GM21576 (cell line): ENCODE data around the gene ADORA3.

Experiments used
- ATAC-seq: cut with Tn5 transposase; IDR thresholded peaks from one replicate; pipeline ENCODE4 v1.9.1; 2021; ENCODE audit warnings: mild to moderate bottlenecking, moderate library complexity; ENCODE audit not compliant: unreplicated experiment

ADORA3 gene

DNA sequence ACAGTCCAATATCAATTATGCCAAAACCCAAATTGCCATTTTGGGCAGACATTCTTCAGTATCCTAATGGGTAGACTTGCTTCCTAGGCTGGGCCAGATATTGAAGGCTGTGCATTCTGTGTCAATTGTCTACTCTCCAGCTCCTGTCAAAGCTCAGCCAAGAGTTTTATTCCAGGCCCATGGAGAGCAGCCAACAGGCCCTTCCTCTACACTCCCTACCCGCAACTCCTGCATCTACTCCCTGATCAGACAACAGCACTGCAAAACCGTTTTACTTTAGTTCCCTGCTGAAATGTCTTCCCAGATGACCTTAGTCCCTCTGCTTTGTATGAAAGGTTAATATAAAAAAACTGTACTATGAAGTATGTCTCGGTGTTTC lies 6.6 kb upstream of the ADORA3 start:
- ATAC-seq: no peak

DNA sequence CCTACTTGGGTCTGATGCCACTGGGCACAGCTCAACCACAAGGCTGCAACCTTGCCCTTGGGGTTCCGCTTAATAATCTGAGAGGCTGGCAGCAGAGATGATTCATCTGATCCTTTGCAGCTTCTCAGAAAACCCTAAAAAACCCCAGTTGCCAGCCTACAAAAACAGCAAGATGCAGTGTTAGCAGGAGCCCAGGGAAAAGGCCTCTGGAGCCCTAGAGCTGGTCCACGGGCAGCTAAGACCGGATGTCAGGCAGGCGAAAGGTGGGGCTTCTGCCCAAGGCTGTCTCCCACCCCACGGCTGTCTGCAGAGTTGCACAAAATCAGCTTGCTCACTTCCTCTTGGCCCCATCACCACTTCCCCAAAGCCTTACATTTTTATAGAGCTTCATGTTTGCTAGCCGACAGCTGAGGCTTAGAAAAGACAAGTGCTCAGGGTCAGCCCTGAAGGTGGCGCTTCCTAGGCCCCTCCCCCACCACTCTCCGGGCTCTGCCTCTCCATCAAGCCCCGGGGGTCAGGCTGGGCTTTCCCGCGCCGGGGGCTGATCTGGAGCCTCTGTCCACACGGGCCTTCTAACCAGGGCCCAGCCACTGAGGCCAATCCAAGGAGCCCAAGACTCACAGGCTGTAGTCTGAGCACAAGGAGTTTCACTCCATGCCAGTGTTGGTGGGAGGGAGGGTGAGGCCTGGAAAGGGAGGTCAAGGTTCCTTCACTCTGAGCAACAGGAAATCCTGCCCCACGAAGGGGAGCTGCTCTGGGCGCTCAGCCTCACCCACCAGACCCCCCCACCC lies 4.2 kb upstream of the ADORA3 start:
- ATAC-seq: peak; percentile 47

DNA sequence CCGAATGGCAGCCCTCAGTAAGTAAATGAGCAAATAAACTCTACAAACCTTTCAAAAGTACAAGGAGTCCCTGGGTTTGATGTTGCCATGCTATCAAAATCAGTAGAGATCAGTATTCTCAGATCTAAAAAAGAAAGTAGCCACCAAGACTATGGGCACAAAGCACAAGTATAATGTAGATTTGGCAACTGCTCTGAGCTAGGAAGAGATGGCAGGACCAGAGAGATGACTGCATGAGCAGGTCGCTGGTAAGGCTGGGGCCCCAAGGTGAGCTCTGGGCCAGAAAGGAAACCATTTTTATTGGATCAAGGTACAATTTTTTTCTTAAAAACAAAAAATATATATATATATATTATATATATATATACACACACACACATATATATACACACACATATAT lies 3.1 kb upstream of the ADORA3 start:
- ATAC-seq: no peak

DNA sequence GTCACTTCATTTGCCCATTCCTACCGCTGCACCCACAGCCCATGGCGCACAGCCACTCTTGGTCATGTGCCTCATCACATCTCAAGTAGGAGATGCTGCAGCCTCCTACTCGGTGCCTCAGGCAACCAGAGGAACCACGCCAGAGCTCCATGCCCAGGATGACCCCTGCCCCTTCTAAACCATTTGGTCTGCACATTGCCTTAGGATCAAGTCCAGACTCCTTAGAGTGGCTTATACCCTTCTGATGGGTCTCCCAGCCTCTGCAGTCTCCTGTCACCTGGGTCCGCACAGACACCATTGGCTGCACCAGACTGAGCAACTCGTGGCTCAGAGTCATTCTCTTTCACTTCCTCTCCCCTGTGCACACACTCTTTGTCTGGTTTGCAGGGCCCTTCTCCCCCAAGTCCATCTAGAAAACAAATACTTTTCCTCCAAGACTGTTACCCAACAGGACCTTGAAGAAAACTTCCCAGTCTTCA lies 2.2 kb upstream of the ADORA3 start:
- ATAC-seq: peak; percentile 54

DNA sequence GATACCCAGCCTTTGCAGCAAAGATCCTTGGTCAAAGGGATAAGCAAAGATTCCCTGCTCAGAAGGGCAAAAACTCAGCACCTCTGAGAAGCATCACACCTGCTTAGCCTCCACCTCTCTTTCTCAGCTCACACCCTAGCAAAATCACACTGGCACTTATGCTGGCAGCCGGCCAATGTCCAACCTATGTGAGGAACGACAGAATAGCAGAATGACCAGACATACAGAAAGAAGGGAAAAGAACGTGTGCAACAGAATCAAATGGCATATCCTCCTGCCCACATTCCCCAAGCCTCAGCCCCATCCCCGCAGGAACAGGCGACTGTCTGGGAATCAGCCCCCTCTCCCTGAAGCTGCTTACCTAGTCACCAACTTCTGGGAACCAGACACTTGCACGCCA lies 664 bp upstream of the ADORA3 start:
- no peak for ATAC-seq

DNA sequence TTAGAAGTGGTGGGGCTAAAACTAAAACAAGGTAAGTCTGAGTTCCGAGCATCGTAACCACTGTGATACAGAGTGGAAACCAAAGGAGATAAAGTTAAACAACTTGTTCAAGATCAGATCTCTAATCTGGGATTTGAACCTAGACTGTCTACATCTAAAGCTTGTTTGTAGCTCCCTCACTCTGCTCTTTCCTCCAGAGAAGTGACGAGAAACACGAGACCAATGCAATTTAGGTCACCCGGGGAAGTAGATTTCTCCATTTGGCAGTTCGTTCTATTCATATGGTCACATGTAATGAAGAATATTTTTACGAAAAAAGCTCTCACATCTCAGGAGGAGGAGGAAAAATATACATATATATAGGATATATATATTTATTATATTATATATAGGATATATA lies 1.8 kb downstream of the ADORA3 start:
- no peak for ATAC-seq

DNA sequence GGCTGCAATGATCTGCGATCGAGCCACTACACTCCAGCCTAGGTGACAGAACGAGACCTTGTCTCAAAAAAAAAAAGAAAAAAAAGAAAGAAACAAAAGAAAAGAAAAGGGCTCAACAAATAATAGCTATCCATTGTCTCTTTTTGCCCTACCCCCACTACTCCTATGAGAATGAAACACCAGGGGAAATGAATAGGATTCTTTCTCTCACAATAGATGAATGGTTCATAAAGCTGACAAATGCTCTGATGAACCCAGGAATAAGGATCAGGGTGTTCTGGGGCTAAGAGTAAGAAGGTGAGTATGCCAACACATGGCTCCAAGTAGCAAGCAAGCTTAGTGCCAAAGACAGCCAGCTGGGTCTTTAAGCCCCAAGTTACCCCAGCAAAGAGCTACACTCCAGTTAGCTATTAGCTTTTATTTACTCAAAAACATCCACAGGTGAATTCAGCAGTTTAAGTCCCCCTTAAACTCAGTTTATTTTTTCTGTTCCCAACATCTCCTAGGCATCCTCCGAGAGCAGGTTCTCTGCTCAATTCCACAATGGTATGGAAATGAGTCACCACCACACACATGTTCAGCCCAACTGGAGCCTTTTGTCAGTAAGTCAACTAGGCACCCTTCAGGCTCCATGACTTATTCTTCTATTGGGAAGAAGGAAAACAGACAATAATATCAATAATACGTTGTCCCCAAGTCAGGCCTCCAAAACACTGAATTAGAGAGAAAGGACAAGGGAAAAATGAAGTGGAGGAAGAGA lies 4.2 kb downstream of the ADORA3 start:
- ATAC-seq: no peak

DNA sequence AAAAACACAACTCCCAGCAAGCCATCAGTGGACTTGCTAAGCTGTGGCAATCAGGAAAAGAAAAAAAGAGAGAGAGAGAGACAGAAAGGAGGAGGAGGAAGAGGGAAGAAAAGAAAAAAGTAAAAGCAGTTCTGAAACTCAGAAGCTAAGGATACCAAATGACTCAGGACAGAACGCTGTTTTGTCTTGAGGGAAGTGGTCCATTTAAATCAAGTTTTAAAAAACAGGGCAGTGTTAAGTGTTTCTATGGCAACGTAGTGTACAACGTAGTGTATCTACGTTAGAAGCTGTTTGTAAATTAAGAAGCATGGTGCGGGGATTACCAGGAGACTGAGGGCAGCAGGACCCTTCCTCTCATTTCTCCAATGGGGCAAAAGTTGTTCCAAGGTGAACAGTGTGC lies 5.8 kb downstream of the ADORA3 start:
- no peak for ATAC-seq

DNA sequence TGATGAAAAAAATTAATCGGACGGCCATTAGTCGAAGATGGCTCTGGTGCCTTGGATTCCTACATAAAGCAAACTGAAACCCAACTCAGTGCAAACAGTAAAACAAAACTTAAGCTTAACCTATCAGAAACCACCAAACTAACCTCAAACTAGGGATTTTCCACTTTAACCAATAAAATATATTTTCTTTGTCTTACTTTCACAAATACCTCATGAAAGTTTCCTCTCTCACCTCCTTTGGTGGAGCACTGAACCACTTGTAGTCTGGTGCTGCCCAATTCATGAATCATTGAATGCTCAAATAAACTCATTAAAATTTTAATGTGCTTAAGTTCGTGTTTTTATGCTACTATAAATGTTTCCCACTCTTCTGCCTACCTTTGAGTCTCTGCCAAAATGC lies 7.0 kb downstream of the ADORA3 start:
- no peak for ATAC-seq

DNA sequence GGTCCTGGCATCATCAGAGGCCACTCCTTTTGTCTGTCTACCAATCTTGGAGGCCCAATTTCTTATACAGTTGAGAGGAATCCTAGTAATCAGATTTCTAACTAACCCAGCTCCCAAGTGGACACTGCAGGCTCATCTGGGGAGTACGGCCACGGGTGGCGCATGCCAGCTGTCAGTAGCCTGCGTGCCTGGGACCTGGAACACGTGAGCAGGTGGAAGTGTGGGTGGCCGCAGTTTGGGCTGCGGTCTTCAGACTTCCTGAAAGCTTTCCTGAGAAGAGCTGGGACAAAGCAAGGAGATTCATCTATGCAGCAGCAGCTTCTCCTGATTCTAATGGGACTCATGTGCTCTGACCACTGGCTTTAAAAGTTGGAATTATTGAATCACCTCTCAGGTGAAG lies 12.4 kb downstream of the ADORA3 start:
- no peak for ATAC-seq

DNA sequence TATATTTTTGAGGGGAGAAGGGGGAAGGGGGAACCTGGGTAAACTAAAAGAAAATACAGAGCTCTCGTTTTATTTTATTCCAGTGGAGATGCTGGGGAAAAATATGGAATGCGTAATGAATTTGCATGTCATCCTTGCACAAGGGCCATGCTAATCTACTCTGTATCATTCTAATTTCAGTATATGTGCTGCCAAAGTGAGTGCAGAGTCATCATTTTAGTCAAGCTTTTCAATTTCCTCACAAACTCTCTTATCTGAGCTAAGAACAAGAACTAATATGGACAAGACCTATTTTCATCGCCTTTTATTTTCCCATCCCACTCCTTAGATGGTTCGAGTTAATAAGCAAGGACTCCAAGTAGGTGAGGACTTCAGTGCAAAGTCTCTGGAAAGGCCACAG lies 13.2 kb downstream of the ADORA3 start:
- ATAC-seq: no peak

DNA sequence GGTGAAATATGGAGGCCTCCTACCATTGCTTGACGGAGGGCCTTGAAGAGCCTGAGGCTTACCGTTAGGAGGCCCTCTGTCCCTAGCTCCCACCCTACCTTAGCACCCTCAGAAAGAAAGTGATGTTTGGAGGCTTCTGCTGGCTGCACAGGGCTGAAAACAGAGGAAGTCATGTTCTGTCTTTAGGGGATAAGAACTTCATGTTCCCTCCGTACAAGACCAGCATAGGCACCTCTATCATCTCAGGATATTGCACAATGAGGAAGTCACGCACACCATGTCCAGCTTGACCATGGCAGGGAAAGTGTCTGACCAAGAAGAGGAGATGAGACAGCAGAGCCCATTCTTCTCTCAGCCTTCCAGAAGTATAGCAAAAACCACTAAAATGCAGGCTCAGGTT lies 13.8 kb downstream of the ADORA3 start:
- no peak for ATAC-seq

DNA sequence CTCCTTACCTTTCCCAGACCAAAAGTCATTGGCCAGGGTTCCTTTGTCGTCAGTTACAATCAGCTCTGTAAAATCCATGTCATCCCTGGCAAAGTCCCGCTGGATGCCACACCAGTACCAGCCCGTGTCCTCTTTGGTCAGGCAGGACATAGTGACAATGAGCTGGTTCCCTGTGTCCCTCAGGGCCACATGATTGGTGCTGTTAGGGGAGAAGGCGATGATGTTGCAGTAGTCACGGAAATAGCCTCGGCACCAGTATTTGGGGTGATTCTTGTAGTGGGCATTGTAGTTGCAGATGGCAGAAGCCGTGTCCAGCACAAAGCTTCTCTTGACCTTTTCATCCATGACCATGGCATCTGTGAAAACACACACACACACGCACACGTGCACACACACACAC lies 14.8 kb downstream of the ADORA3 start:
- no peak for ATAC-seq

DNA sequence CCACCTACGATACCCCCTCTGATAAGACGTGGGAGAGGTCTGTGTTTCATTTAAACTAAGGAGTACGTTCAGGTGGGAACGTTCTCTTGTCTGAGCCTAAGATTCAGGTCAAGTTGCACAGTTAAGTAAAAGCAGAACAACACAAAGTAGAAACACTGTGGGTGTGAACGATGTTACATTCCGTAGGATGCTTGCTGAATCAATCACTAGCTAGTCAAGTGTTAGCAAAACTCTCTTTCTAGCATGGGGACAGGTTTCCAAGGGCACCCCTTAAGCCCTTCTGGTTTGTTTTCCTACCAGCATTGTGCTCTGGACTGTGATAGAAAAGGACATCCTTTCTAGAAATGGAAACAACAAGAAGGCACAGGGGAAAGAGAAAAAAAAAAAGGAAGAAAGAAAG lies 16.3 kb downstream of the ADORA3 start:
- no peak for ATAC-seq

DNA sequence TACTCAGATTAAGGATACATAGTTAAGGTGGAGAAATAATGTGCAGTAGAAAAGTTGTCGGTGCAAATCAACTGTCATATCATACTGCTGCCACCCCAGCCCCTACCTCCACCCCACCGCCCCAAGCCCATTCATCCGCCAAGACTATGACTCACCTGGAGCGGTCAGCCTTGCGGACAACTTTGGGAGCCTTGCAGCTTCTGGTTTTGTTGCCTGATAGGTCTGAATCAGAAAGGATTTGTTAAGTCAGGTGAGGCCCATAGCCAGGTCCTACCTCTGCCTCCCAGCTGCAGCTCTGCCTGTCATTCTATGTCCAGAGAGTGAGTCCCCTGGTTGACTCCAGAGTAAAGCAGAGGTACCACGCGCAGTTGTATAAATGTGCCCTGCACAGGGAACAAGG lies 17.0 kb downstream of the ADORA3 start:
- no peak for ATAC-seq

DNA sequence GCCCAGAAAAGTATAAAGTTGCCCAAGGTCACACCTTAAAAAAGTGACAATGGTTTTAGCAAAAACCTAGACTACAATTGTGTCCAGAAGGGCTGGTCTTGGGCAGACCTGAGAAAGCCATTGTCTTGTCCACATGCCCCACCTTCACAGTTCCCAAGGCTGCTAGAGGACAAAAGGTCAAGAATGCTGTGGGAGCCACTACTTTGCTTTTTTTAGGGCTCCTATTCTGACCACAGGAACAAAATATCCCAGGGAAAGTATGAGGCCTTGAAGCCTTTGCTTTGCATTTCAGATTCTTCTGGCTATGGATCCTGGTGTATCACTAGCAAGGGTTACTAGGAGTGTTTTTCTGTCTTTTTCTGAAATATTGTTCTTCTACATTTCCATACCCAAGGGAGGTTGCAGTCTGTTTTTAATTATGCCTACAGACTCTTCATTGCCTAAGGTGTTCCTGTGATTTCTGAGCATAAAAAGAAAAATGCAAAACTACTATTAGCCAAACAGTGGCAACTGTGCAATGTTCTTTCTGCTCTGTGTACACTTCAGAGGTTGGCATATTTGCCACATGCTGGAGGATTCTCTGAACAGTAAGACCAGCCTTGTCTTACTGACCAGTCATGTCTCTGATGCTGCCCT lies 18.9 kb downstream of the ADORA3 start:
- no peak for ATAC-seq

DNA sequence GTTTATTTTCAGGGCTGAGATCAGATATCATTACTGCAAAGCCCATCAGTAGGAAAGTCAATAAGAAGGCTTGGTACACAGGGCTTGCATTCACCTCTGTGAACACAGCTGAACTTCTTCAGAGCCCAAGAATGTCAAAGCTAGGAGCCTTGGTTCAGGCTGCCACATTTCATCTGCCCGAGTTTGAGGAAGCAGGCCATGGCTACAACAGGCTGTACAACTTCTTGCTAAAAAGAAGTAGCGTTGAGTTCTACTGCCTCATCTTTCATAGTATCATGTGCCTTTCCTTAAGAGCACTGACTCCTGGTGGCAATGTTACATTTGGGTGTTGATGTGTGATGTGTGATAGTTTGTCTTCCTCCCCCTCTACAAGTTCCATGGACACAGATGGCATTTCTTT lies 19.6 kb downstream of the ADORA3 start:
- no peak for ATAC-seq

DNA sequence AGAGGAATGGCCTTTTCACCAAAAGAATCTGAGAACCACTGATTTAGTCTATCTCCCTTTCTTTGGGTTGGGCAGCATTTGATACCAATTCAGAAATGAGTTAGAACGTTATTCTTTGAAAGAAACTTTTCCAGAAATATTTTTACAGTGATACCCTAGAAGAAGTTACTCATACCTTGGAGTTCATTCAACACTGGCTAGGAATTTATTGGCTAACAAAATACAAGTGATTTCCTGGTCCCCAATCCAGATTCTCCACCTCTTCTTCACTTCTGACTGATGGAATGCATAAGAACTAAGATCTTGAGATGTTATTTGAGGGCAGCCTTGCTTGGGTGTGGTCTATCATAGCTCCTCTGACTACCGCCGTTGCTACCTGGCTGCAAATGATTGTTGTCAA lies 20.3 kb downstream of the ADORA3 start:
- ATAC-seq: no peak

DNA sequence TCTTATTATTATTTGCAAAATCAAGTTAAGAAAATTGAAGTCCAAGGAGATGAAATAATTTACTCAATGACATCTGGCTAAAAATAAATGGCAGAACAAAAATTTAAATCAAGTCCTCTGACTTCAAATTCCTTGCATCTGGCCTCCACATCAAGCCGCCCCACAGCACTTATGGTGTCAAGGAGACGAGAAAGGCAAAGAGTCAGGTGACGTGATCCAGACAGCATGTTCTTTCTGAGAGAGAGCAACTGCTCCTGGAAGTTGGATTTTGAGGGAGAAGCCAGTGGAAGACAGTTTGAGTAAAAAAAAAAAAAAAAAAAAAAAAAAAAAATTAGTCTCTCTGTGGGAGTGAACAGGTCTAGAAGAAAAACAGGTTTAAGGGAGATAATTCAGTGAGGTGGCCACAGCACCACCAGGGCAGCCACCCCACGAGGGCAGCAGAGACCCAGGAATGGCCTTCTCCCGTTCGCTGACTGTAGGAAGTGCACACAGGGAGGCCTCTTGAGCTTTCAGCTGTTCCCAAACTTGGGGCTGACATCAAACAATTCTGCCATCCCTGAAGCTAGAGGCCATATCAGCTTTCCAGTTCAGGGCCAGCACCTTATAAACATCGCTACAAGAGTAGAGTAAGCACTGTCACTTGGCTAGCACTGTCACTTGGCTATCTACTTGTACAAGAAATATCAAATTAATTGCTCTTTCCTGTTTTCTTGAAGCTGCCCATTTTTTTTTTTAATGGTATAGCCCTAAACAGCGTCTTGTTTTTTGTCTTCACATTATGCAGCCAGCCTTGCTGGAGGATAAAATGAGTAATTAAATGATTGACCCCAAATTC lies 21.8 kb downstream of the ADORA3 start:
- ATAC-seq: peak; percentile 59

DNA sequence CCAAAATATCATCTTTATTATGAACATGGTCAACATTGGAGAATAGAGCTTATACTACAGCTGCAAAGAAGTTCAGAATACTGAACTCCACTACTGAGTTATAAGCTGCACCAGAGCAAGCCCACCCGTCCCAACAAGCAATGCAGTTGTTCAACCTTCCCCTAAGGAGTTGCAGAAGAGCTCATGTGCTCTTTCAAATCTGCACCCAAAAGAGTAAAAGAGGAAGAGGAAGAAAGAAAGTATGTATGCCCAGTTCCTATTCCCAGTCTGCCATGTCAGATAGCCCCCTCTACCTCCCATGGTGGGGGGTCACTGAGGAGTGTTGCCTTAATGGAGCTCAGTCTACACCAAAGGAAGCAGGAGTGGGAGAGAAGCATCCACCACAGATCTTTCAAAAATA lies 22.8 kb downstream of the ADORA3 start:
- no peak for ATAC-seq

DNA sequence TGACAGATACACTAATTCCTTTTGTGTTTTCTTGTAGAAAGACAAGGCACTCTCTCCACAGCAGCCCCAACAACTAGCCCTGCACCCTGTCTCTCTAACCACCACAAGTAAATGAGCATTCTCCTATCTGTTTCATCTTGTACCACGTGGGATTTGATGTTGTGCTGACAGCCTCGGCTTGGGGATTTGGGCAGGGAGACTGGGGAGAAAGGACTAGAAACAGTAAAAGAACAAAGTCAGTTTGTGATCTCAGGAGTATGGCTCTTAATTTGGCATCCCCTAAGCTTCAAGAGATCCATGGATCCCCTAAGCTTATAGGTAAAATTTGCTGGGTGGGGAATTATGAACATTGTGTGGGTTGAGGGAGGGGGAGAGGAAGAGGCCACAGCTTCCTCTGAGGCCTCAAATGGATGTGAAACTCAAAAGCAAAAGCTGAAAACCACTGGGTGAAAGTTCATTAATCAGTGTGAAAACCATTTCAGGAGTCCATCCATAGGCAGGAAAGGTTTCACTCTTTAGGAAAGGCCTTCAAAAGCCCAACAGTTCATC lies 26.6 kb downstream of the ADORA3 start:
- peak; percentile 70 for ATAC-seq
